Prostate gland (tissue), 2 donors: ENCODE measurements around the gene GMDS.

Source experiments
- CTCF ChIP-seq, 4 experiments: fragments of 200-600 bp in 2 of 4; fragments of 450-650 bp in 2 of 4; sonication (generic) in 2 of 4; IDR thresholded peaks; 1 replicate in 3 of 4; 2 replicates in 1 of 4; pipeline ENCODE4 v1.5.1; 2016 to 2019; ENCODE audit warnings: antibody characterized with exemption in 4 of 4, mild to moderate bottlenecking in 2 of 4, moderate library complexity in 2 of 4
- POLR2A ChIP-seq: fragments of 450-650 bp; IDR thresholded peaks from one replicate; pipeline ENCODE4 v1.6.1; 2016; ENCODE audit warnings: antibody characterized with exemption, mild to moderate bottlenecking
- POLR2AphosphoS5 ChIP-seq: sonication (generic); formaldehyde crosslinking; IDR thresholded peaks from one replicate; pipeline ENCODE4 v1.6.1; 2017; ENCODE audit warnings: antibody characterized with exemption

- TF ChIP-seq POLR2A, result no peak
- TF ChIP-seq CTCF (IDR thresholded peaks at IDR 0.05), result no peak
- no peak for TF ChIP-seq POLR2AphosphoS5
These were observed 407.6 kb downstream of the GMDS start for GRCh38 chr6:1837826-1838225.
